Activated naive CD8-positive, alpha-beta T cell treated with anti-CD3 and anti-CD28 coated beads, Interleukin-2, amount 50 U/mL, for 24 hours (primary cell): ENCODE results near the gene TAS2R10.

Experiments
- ATAC-seq: fragments of 150-1000 bp; cut with Tn5 transposase; one replicate; pipeline ENCODE4 v1.10.0; 2021
- DNase-seq: peaks from one replicate; pipeline ENCODE4 v3.0.0; 2021
- H3K27ac Mint-ChIP-seq: one replicate; pipeline ENCODE4 v1.8.0; 2021; ENCODE audit warnings: mild to moderate bottlenecking, mixed read lengths
- H3K27me3 Mint-ChIP-seq: one replicate; pipeline ENCODE4 v1.8.0; 2021; ENCODE audit warnings: mixed read lengths
- H3K36me3 Mint-ChIP-seq: one replicate; pipeline ENCODE4 v1.8.0; 2021; ENCODE audit warnings: low read depth, mixed read lengths
- H3K4me1 Mint-ChIP-seq: one replicate; pipeline ENCODE4 v1.8.0; 2021; ENCODE audit warnings: mixed read lengths
- H3K4me3 Mint-ChIP-seq: one replicate; pipeline ENCODE4 v1.8.0; 2021; ENCODE audit warnings: mild to moderate bottlenecking, moderate library complexity, mixed read lengths
- H3K9me3 Mint-ChIP-seq: one replicate; pipeline ENCODE4 v1.8.0; 2021; ENCODE audit warnings: mixed read lengths

Gene TAS2R10, protein sequence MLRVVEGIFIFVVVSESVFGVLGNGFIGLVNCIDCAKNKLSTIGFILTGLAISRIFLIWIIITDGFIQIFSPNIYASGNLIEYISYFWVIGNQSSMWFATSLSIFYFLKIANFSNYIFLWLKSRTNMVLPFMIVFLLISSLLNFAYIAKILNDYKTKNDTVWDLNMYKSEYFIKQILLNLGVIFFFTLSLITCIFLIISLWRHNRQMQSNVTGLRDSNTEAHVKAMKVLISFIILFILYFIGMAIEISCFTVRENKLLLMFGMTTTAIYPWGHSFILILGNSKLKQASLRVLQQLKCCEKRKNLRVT

GRCh38 chr12:10826258-10826657 lies at the start of gene TAS2R10:
Gene TAS2R10 (minus strand): TSS chr12:10826358. CDS start chr12:10826269, 89 bp downstream.
- Mint-ChIP-seq H3K36me3 (no peaks in the 10 kb centered on the region), H3K9me3 (no peaks in the 10 kb centered on the region), H3K27me3 (no peaks in the 10 kb centered on the region), H3K4me3 (no peak within 1 kb of the TSS), H3K4me1 (no peaks in the 10 kb centered on the region), H3K27ac (no peak within 1 kb of the TSS)
- no peak for ATAC-seq
- DNase-seq, result no peak

DNA sequence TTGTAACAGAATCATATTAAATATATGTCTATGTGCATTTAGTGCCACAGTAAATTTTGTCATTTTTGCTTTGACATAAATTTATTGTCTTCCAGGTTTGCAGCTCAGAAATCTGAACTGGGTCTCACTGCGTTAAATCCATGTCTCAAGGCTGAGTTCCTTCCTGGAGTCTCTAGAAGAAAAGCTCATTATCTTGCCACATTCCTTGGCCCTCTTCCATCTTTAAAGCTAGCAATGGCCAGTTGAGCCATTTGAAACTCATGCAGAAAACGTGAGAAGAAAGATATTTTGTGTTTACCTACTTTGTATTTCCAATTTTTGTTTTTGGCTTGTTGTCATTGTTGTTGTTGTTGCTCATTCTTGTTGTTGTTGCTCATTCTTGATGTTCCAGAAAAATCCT lies 47.2 kb upstream of the TAS2R10 start:
- no peaks in the 10 kb centered on the region for H3K27me3 Mint-ChIP-seq
- no peak for ATAC-seq
- H3K27ac Mint-ChIP-seq, result no peak overlapping the region
- H3K9me3 Mint-ChIP-seq, result peaks cover 24% of the 10 kb centered on the region
- no peak overlapping the region for H3K4me3 Mint-ChIP-seq
- H3K36me3 Mint-ChIP-seq, result peaks cover 40% of the 10 kb centered on the region
- no peak for DNase-seq
- no peaks in the 10 kb centered on the region for H3K4me1 Mint-ChIP-seq

- Mint-ChIP-seq H3K4me1 (no peaks in the 10 kb centered on the region), H3K27ac (no peak overlapping the region), H3K4me3 (no peak overlapping the region), H3K27me3 (no peaks in the 10 kb centered on the region), H3K36me3 (peaks cover 26% of the 10 kb centered on the region), H3K9me3 (peaks cover 17% of the 10 kb centered on the region)
- no peak for DNase-seq
- no peak for ATAC-seq
These were observed 41.2 kb upstream of the TAS2R10 start for GRCh38 chr12:10867381-10867780.

DNA sequence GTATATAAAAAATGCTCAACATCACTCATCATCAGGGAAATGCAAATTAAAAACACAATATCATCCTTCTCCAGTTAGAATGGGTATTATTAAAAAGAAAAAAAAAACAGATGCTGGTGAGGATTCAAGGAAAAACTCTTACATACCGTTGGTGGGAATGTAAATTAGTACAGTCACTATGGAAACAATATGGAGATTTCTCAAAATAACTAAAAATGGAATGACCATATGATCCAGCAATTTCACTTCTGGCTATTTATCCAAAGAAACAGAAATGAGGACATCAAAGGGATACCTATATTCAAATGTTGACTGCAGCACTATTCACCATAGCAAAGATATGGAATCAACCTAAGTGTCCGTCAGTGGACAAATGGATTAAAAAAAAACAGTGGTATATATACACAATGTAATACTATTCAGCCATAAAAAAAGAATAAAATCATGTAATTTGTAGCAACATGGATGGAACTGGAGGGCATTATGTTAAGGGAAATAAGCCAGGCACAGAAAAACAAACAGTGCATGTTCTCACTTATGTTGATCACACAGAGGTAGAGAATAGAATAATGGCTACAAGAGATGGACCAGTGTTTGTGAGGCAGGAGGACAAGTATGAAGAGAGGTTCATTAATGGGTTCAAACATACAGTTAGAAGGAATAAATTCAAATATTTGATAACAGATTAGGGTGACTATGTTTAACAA lies 37.5 kb upstream of the TAS2R10 start:
- ATAC-seq (no peak), DNase-seq (no peak)
- Mint-ChIP-seq H3K9me3 (peaks cover 54% of the 10 kb centered on the region), H3K4me1 (no peaks in the 10 kb centered on the region), H3K36me3 (peaks cover 49% of the 10 kb centered on the region), H3K4me3 (no peak overlapping the region), H3K27me3 (no peaks in the 10 kb centered on the region), H3K27ac (no peak overlapping the region)

DNA sequence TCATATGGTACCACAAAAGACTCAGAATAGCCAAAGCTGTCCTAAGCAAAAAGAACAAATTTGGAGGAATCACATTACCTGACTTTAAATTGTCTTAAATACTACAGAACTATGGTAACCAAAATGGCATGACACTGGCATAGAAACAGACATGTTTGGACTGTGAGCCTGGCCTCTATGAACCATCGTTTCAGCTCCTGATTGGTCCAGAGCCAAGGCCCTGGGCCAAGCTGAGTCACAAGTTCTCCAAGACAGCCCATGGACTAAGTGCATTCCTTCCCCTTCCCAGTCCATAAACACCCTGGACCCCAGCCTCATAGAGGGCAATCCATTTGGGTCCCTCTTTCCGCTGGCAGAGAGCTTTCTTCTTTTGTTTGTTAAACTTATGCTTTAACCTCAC lies 35.2 kb upstream of the TAS2R10 start:
- Mint-ChIP-seq H3K36me3 (peaks cover 68% of the 10 kb centered on the region), H3K4me3 (no peak overlapping the region), H3K27ac (no peak overlapping the region), H3K9me3 (peaks cover 76% of the 10 kb centered on the region), H3K27me3 (no peaks in the 10 kb centered on the region), H3K4me1 (no peaks in the 10 kb centered on the region)
- ATAC-seq (no peak), DNase-seq (no peak)

- Mint-ChIP-seq H3K27ac (no peak overlapping the region), H3K36me3 (peaks cover 57% of the 10 kb centered on the region), H3K4me3 (no peak overlapping the region), H3K9me3 (peaks cover 51% of the 10 kb centered on the region), H3K4me1 (peaks cover 22% of the 10 kb centered on the region), H3K27me3 (no peaks in the 10 kb centered on the region)
- no peak for ATAC-seq
- no peak for DNase-seq
These were observed 29.6 kb upstream of the TAS2R10 start for GRCh38 chr12:10855807-10856206.

DNA sequence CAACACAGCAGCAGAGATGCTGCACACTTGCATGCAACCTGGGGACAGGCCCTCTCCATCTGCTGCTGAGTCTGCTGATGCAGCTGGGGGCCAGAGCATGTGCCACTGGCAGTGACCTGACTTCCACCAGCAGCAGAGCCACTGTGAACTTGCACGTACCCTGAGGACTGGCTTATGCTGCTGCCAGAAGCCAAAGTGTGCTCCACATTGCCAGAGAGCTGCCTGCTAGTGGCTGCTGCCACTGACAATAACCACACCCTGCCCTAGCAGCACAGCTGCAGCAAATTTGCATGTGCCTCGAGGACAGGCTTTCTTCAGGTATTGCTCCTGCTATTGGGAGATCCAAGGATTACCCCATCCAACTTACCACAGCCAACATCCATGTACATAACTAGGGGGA lies 27.6 kb upstream of the TAS2R10 start:
- no peaks in the 10 kb centered on the region for H3K27me3 Mint-ChIP-seq
- ATAC-seq (no peak), DNase-seq (no peak)
- peaks cover 33% of the 10 kb centered on the region for H3K4me1 Mint-ChIP-seq
- H3K27ac Mint-ChIP-seq, result no peak overlapping the region
- peaks cover 39% of the 10 kb centered on the region for H3K36me3 Mint-ChIP-seq
- H3K9me3 Mint-ChIP-seq, result peaks cover 30% of the 10 kb centered on the region
- H3K4me3 Mint-ChIP-seq, result no peak overlapping the region

DNA sequence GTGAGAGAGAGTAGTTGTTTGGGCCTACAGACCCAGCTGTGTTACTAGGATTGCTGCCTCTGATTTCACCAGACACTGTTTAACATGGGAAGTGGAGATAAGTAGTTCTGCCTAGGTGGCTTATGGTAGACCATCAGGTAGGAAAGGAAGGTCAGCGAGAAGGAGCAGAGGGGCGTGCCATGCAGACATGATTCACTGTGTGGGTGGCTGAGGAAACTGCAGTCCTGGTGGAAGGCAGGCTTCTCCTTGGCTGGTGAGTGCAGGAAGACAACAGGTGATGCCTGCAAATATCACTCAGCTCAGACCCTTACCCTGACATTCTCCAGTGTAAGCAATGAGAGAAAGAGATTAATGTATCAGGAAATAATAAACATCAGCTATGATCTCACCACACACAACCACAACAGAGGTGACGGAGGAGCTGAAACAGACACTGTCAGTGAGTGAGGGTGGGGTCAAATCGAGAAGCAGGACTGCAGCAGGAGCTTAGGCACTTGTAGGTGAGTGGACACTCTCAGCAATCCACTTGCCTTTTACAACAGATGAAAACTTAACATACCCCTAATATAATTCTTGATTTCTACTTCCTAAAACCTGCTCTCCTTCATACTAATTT lies 25.2 kb upstream of the TAS2R10 start:
- DNase-seq, result no peak
- no peak overlapping the region for H3K27ac Mint-ChIP-seq
- H3K27me3 Mint-ChIP-seq, result no peaks in the 10 kb centered on the region
- H3K4me1 Mint-ChIP-seq, result peaks cover 33% of the 10 kb centered on the region
- H3K9me3 Mint-ChIP-seq, result peaks cover 8% of the 10 kb centered on the region
- peaks cover 24% of the 10 kb centered on the region for H3K36me3 Mint-ChIP-seq
- H3K4me3 Mint-ChIP-seq, result no peak overlapping the region
- peak; percentile 15 for ATAC-seq

DNA sequence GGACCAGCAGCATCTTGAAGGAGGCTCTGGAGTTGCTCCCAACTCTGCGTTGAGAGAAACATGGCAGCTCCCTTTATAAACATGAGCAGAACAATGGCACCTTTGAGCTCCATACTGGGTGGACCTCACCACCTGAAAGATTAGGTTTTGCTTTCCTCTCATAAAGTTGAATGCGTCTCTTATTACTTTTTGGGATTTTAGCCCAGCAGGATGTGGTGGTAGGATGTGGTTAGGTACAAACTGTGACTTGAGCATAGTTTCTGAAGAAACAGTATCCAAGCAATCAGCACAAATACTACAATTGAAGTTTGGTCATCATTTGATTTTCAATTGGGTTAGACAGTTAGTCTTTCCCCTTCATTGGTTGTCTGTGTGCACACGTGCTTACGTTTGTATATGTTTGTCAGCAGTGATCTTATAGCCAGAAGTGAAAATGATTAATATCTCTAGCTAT lies 23.3 kb upstream of the TAS2R10 start, which contains the start of gene PRR4:
TSS of gene PRR4 (minus strand) at position 51 of the 454 bp plus-strand sequence. CDS start at position 13, 38 bp downstream.
- no peaks in the 10 kb centered on the region for H3K9me3 Mint-ChIP-seq
- H3K4me1 Mint-ChIP-seq, result peaks cover 33% of the 10 kb centered on the region
- ATAC-seq (no peak), DNase-seq (no peak)
- H3K27me3 Mint-ChIP-seq, result no peaks in the 10 kb centered on the region
- no peak within 1 kb of the TSS for H3K27ac Mint-ChIP-seq
- H3K36me3 Mint-ChIP-seq, result peaks cover 19% of the 10 kb centered on the region
- no peak within 1 kb of the TSS for H3K4me3 Mint-ChIP-seq

- Mint-ChIP-seq H3K9me3 (no peaks in the 10 kb centered on the region), H3K36me3 (peaks cover 19% of the 10 kb centered on the region), H3K27ac (no peak overlapping the region), H3K4me1 (peaks cover 30% of the 10 kb centered on the region), H3K27me3 (no peaks in the 10 kb centered on the region), H3K4me3 (no peak overlapping the region)
- DNase-seq (no peak), ATAC-seq (no peak)
These were observed 21.6 kb upstream of the TAS2R10 start for GRCh38 chr12:10847744-10848143.

GRCh38 chr12:10842862-10843261 lies 16.7 kb upstream of the TAS2R10 start:
- no peaks in the 10 kb centered on the region for H3K27me3 Mint-ChIP-seq
- H3K27ac Mint-ChIP-seq, result no peak overlapping the region
- no peaks in the 10 kb centered on the region for H3K4me1 Mint-ChIP-seq
- H3K4me3 Mint-ChIP-seq, result no peak overlapping the region
- H3K36me3 Mint-ChIP-seq, result peaks cover 22% of the 10 kb centered on the region
- no peak for ATAC-seq
- no peak for DNase-seq
- H3K9me3 Mint-ChIP-seq, result peaks cover 5% of the 10 kb centered on the region

DNA sequence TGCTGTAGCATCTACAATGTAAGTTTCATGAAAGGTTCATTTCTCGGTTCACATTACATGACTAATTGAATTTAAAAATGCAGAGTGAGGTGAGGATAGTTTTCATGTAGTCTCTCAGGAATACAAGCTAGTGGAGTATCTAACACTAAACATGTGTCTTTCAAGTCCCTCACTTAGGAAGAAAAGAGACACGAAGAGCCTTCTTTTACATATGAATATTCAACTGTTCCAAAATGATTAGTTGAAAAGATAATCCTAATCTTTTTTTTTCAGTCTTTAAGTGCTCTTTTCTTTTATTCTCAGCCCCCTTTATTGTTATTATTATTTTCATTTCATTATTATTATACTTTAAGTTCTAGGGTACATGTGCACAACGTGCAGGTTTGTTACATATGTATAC lies 12.3 kb upstream of the TAS2R10 start:
- DNase-seq, result no peak
- Mint-ChIP-seq H3K9me3 (peaks cover 8% of the 10 kb centered on the region), H3K4me3 (no peak overlapping the region), H3K4me1 (no peaks in the 10 kb centered on the region), H3K27me3 (no peaks in the 10 kb centered on the region), H3K27ac (no peak overlapping the region), H3K36me3 (peaks cover 9% of the 10 kb centered on the region)
- no peak for ATAC-seq

- Mint-ChIP-seq H3K27me3 (no peaks in the 10 kb centered on the region), H3K9me3 (no peaks in the 10 kb centered on the region), H3K27ac (no peak overlapping the region), H3K36me3 (no peaks in the 10 kb centered on the region), H3K4me1 (no peaks in the 10 kb centered on the region), H3K4me3 (no peak overlapping the region)
- ATAC-seq (no peak), DNase-seq (no peak)
These were observed 3.8 kb upstream of the TAS2R10 start for GRCh38 chr12:10829994-10830393.

GRCh38 chr12:10824957-10825356 lies 1.2 kb downstream of the TAS2R10 start:
- no peaks in the 10 kb centered on the region for H3K9me3 Mint-ChIP-seq
- no peaks in the 10 kb centered on the region for H3K4me1 Mint-ChIP-seq
- DNase-seq, result no peak
- H3K27me3 Mint-ChIP-seq, result no peaks in the 10 kb centered on the region
- no peak for ATAC-seq
- H3K4me3 Mint-ChIP-seq, result no peak overlapping the region
- no peaks in the 10 kb centered on the region for H3K36me3 Mint-ChIP-seq
- no peak overlapping the region for H3K27ac Mint-ChIP-seq
